Measurements from ENCODE around the gene RNF5.

DNA sequence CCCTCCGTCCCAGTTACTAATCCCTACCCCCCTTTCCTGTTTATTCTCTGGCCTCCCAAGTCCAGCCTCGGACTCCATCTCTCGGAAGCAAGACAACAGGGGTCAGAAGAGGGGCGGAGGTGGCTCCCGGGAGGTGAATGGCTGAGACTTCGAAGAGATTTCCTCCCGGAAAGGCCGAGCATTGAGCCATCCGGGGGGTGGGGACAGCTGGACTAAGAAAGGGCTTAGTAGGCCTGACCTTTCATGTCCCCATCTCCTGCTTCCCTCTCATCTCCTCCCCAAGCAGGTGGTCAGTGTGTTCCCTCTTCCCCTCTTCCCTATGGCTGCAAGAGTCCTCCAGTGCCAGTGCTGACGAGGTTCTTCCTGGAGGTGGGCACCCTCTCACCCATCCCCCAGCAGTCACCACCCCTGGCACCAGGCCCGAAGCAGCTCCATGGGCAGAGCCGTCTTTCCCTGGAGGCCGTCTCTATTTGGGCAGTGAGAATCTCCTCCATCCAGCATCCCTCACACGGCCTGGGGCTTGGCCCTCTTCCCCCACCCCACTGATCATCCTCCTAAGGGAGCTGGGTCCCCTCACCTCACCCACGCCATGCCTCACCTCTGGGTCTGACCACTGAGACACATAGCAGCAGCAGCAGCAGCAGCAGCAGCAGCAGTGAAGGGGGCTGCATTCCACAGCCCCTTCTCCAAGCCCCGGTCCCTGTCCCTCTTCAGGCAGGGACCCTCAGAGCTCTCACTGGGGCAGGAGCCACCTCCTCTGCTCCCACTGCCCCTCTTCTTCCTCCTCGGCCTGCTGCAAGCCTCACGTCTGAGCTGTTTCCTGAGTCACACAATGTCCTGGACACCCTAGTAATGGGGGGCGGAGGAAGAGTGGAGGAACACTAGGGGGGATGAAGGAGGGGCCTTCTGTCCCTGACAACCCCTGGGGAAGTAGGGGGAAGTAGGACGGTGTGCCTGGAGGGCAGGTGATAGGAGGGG is 45.3 kb downstream of the RNF5 start, which contains the start of gene NOTCH4:
- TF ChIP-seq EZH2 (IDR thresholded peaks at IDR 0.05; ENCODE audit: insufficient read depth, poor library complexity, severe bottlenecking) = no peak
- TF ChIP-seq EZH2phosphoT487 (IDR thresholded peaks at IDR 0.05; ENCODE audit: insufficient read depth, low read depth) = no peak
